Activated T-helper 1 cell treated with anti-CD3 and anti-CD28 coated beads, Interleukin-12 subunit alpha, Interleukin-12 subunit beta, Interleukin-2, Interleukin-4 antibody, amounts not matched to agents 30 ng/mL and 10 ng/mL and 1 ng/mL, durations not matched to agents 14 hours and 24 hours and 36 hours (primary cell): ENCODE measurements around the gene GNAS. TPM values are rescaled to one million over a fixed set of nuclear protein-coding genes. Genes with fewer than 3 reads are reported as not detected.
"Not testable (repeated sequence)": the region's sequence is repeated elsewhere in the genome, so short reads cannot be mapped to it uniquely, and the experiment has no call there.

Experiments used
- DNase-seq: peaks from one replicate; pipeline ENCODE4 v3.0.0; 2021; ENCODE audit warnings: low spot score
- H3K27ac Mint-ChIP-seq: one replicate; pipeline ENCODE4 v1.8.0; 2021; ENCODE audit warnings: mild to moderate bottlenecking, mixed read lengths
- H3K27me3 Mint-ChIP-seq: one replicate; pipeline ENCODE4 v1.8.0; 2022; ENCODE audit warnings: mild to moderate bottlenecking, moderate library complexity, mixed read lengths; ENCODE audit not compliant: insufficient read depth
- H3K36me3 Mint-ChIP-seq: one replicate; pipeline ENCODE4 v1.8.0; 2021; ENCODE audit warnings: low read depth, mixed read lengths
- H3K4me1 Mint-ChIP-seq: one replicate; pipeline ENCODE4 v1.8.0; 2021; ENCODE audit warnings: low read depth, mixed read lengths
- H3K4me3 Mint-ChIP-seq: one replicate; pipeline ENCODE4 v1.8.0; 2021; ENCODE audit warnings: mild to moderate bottlenecking, moderate library complexity, mixed read lengths
- H3K9me3 Mint-ChIP-seq: one replicate; pipeline ENCODE4 v1.8.0; 2021; ENCODE audit warnings: mixed read lengths
- intact Hi-C: fragments of 100-400 bp; cut with micrococcal nuclease; formaldehyde crosslinking; loops from one replicate; pipeline ENCODE4 v1.15.1; 2024
- total RNA-seq: library from RNA; stranded (reverse); gene quantifications from 2 replicates; pipeline ENCODE4 v1.2.3, GENCODE V29; 2022

GNAS gene
- total RNA-seq, 1 donor from 2014 or later: 498 TPM

- Mint-ChIP-seq H3K36me3 (peaks cover 6% of the 10 kb centered on the region), H3K4me3 (peak overlapping the region; percentile 20), H3K27me3 (peaks cover 41% of the 10 kb centered on the region), H3K4me1 (peaks cover 16% of the 10 kb centered on the region), H3K27ac (peak overlapping the region; percentile 53), H3K9me3 (peaks cover 11% of the 10 kb centered on the region)
- peak; percentile 55 for DNase-seq
- intact Hi-C loops: loop anchor here (1.0 to 10.0 kb wide), 7 partner anchors 29 to 1198 kb away; partner anchors contain the start of genes NPEPL1, STX16, ZBP1 and ZNF831
Observed at GRCh38 chr20:58818586-58819285, 33.8 kb upstream of the GNAS start.

DNA sequence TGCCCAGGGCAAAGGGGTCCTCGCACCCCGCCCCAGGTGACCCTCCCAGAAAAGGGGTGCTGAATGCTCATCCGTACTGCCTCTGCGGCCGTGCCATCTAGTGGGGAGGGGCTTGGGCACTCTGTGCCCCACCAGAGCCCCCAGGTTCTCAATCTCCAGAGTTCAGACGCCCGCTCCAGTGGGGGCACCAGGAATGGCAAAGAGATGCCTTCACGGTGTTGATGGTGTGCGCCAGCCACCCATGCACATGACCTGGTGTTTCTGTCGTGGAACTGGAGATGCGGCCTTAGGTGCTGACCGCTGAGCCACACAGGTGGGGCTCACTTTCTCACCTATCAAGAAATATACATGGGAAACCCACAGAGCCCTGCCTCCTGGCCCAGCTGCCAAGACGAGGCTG is 32.6 kb upstream of the GNAS start:
- Mint-ChIP-seq H3K27ac (no peak overlapping the region), H3K36me3 (peaks cover 6% of the 10 kb centered on the region), H3K9me3 (peaks cover 11% of the 10 kb centered on the region), H3K27me3 (peaks cover 36% of the 10 kb centered on the region), H3K4me1 (peaks cover 16% of the 10 kb centered on the region), H3K4me3 (no peak overlapping the region)
- DNase-seq: no peak
- intact Hi-C loops: loop anchor here (2.0 to 10.0 kb wide), 4 partner anchors 128 to 1199 kb away; partner anchors contain the start of genes NPEPL1, STX16, ZBP1 and ZNF831

- Mint-ChIP-seq H3K9me3 (peaks cover 11% of the 10 kb centered on the region), H3K4me1 (peaks cover 16% of the 10 kb centered on the region), H3K27me3 (peaks cover 36% of the 10 kb centered on the region)
- DNase-seq, H3K27ac Mint-ChIP-seq, H3K36me3 Mint-ChIP-seq, H3K4me3 Mint-ChIP-seq, intact Hi-C loops: not testable (repeated sequence)
Observed at GRCh38 chr20:58820515-58820914, 32.0 kb upstream of the GNAS start.

DNA sequence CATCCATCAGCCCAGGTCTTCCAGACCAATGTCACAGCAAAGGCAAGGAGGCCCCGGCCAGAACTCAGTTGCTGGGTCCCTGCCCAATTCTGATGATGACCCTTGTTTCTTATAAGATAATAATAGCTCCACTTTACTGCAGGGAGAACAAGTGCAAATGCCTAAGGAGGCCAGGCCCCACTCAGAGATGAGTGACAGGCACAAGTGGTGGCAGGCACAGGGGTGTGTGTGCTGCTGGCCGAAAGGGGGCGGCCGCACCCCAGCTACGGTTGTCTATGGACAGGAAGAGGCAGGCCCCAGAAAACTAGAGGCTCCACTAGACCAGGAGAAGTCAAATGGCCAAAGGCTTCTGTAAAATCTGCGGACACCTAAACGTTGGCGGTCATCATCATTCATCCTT is 30.4 kb upstream of the GNAS start:
- no peak overlapping the region for H3K4me3 Mint-ChIP-seq
- intact Hi-C loops: no loop called here

GRCh38 chr20:58822748-58823730 is 29.5 kb upstream of the GNAS start:
- Mint-ChIP-seq H3K9me3 (peaks cover 11% of the 10 kb centered on the region), H3K36me3 (peaks cover 6% of the 10 kb centered on the region), H3K4me1 (peaks cover 15% of the 10 kb centered on the region), H3K4me3 (no peak overlapping the region), H3K27me3 (peaks cover 34% of the 10 kb centered on the region), H3K27ac (no peak overlapping the region)
- intact Hi-C loops: no loop called here
- DNase-seq: no peak

More for the DNA sequence above, 30.4 kb upstream of the GNAS start:
- Mint-ChIP-seq H3K9me3 (peaks cover 11% of the 10 kb centered on the region), H3K36me3 (peaks cover 6% of the 10 kb centered on the region), H3K4me1 (peaks cover 16% of the 10 kb centered on the region), H3K27ac (no peak overlapping the region), H3K27me3 (peaks cover 36% of the 10 kb centered on the region)
- no peak for DNase-seq

- H3K4me1 Mint-ChIP-seq: no peaks in the 10 kb centered on the region
- no peak overlapping the region for H3K27ac Mint-ChIP-seq
- intact Hi-C loops: no loop called here
- H3K27me3 Mint-ChIP-seq: peaks cover 34% of the 10 kb centered on the region
- H3K36me3 Mint-ChIP-seq: peaks cover 4% of the 10 kb centered on the region
- no peak for DNase-seq
- H3K4me3 Mint-ChIP-seq: no peak overlapping the region
- peaks cover 11% of the 10 kb centered on the region for H3K9me3 Mint-ChIP-seq
Observed at GRCh38 chr20:58824843-58825242, 27.7 kb upstream of the GNAS start.

GRCh38 chr20:58825450-58825849 is 27.1 kb upstream of the GNAS start:
- Mint-ChIP-seq H3K9me3 (peaks cover 10% of the 10 kb centered on the region), H3K4me1 (no peaks in the 10 kb centered on the region), H3K27ac (no peak overlapping the region), H3K4me3 (no peak overlapping the region), H3K36me3 (peaks cover 5% of the 10 kb centered on the region), H3K27me3 (peaks cover 32% of the 10 kb centered on the region)
- no peak for DNase-seq
- intact Hi-C loops: no loop called here

GRCh38 chr20:58826271-58826670 is 26.2 kb upstream of the GNAS start:
- intact Hi-C loops: no loop called here
- Mint-ChIP-seq H3K4me1 (no peaks in the 10 kb centered on the region), H3K4me3 (no peak overlapping the region), H3K27ac (no peak overlapping the region), H3K9me3 (peaks cover 6% of the 10 kb centered on the region), H3K27me3 (peaks cover 29% of the 10 kb centered on the region), H3K36me3 (peaks cover 4% of the 10 kb centered on the region)
- DNase-seq: no peak

DNA sequence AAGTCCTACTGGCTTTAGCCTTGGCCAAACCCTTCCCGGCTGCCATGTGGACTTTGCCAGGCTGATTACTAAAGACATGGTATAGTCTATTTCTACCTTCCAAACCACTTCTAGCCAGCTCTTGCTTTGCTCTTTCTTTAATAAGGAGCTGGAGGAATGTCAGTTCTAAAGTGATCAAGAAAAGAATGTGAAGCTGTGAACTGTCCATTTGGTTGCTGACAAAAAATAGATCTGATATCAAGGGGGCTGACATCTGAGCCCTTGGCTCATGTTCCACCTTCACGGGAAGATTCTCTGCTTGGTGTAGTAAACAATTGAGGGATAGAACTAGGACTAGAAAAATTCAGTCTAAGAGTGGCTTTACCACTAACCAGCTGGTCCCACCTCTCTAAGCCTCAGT is 24.4 kb upstream of the GNAS start:
- Mint-ChIP-seq H3K4me1 (no peaks in the 10 kb centered on the region), H3K4me3 (no peak overlapping the region), H3K27me3 (peaks cover 24% of the 10 kb centered on the region), H3K27ac (no peak overlapping the region), H3K36me3 (peaks cover 4% of the 10 kb centered on the region), H3K9me3 (peaks cover 3% of the 10 kb centered on the region)
- intact Hi-C loops: no loop called here
- no peak for DNase-seq

DNA sequence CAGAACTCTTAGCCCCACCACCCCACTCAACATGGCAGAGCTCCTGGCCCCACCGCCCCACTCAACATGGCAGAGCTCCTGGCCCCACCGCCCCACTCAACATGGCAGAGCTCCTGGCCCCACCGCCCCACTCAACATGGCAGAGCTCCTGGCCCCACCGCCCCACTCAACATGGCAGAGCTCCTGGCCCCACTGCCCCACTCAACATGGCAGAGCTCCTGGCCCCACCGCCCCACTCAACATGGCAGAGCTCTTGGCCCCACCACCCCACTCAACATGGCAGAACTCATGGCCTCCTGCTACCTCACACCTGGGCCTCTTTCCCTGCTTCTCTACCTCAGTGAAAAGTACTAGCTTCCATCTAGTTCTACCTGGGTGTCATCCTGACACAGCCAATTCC is 23.7 kb upstream of the GNAS start:
- intact Hi-C loops, DNase-seq, H3K27ac Mint-ChIP-seq, H3K4me3 Mint-ChIP-seq, H3K4me1 Mint-ChIP-seq, H3K36me3 Mint-ChIP-seq, H3K9me3 Mint-ChIP-seq: not testable (repeated sequence)
- H3K27me3 Mint-ChIP-seq: peaks cover 30% of the 10 kb centered on the region

GRCh38 chr20:58829531-58829941 is 23.0 kb upstream of the GNAS start:
- H3K27me3 Mint-ChIP-seq: peaks cover 30% of the 10 kb centered on the region
- H3K27ac Mint-ChIP-seq: no peak overlapping the region
- no peak for DNase-seq
- peaks cover 4% of the 10 kb centered on the region for H3K36me3 Mint-ChIP-seq
- intact Hi-C loops: no loop called here
- H3K4me1 Mint-ChIP-seq: no peaks in the 10 kb centered on the region
- no peak overlapping the region for H3K4me3 Mint-ChIP-seq
- H3K9me3 Mint-ChIP-seq: peaks cover 3% of the 10 kb centered on the region

DNA sequence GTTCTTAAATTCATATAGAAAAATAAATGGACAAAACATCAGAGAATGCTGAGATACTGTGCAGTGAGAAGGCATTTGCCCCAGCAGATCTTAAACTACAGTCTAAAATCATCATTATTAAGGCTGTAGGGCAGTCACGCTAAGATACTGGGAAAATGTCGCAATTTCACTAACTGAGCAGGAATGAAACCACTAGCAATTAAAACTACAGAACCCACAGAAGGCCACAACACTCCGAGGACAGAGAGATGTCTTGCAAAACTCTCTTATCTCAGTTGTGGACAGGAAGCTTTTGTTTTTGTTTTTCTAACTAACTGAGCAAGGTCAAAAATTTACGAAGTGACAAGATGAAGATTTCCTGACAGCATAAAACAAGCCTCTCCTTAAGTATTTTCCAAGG is 20.1 kb upstream of the GNAS start:
- no peak for DNase-seq
- Mint-ChIP-seq H3K4me3 (no peak overlapping the region), H3K27me3 (peaks cover 41% of the 10 kb centered on the region), H3K36me3 (peaks cover 4% of the 10 kb centered on the region), H3K4me1 (no peaks in the 10 kb centered on the region), H3K9me3 (peaks cover 3% of the 10 kb centered on the region), H3K27ac (no peak overlapping the region)
- intact Hi-C loops: no loop called here

DNA sequence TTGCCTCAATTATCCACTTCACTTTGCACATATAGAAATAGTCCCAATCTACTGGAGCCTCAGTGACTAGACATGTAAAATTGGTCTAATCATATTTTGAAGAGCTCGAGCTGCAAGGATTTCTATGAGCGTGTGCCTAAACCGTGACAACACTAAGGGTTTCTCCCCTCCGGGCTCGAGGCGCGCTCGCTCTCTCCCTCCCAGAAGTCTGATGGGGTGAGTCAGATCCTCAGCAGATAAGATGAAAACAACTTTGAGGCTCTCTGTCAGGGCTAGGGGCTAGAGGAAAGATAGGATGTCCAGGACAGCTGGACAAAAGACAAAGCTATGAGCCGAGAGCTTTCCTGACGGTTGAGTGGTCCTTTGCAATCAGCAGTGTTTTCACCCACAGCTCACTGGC is 18.6 kb upstream of the GNAS start:
- H3K4me3 Mint-ChIP-seq: no peak overlapping the region
- peaks cover 47% of the 10 kb centered on the region for H3K27me3 Mint-ChIP-seq
- H3K36me3 Mint-ChIP-seq: peaks cover 4% of the 10 kb centered on the region
- DNase-seq: no peak
- H3K9me3 Mint-ChIP-seq: peaks cover 3% of the 10 kb centered on the region
- H3K4me1 Mint-ChIP-seq: no peaks in the 10 kb centered on the region
- H3K27ac Mint-ChIP-seq: no peak overlapping the region
- intact Hi-C loops: no loop called here
